RWPE1 (cell line): Measurements from ENCODE around the gene CALHM6.

Source experiments
- CTCF ChIA-PET: fragments of 350-600 bp; sonication (Branson Sonifier 250); formaldehyde crosslinking; extraction: SDS; loops from one replicate; lab custom pipeline; 2021; lab: Yijun Ruan, JAX
- POLR2A ChIA-PET: fragments of 400-600 bp; formaldehyde crosslinking; extraction: SDS; loops from one replicate; lab custom pipeline; 2020; ENCODE audit warnings: antibody characterized with exemption; ENCODE audit not compliant: low non-redundant PET; lab: Yijun Ruan, JAX
- DNase-seq: peaks from one replicate; pipeline ENCODE4 v3.0.0; 2012; ENCODE audit warnings: low spot score
- H3K27ac ChIP-seq: fragments of 450-650 bp; 2 replicates; pipeline ENCODE4 v1.5.1; 2017
- TF ChIP-seq, protein P1 (sequence below): fragments of 450-650 bp; conservative IDR thresholded peaks from 2 replicates; pipeline ENCODE4 v1.5.1; 2017; ENCODE audit warnings: low read depth, mild to moderate bottlenecking

CALHM6 gene

DNA sequence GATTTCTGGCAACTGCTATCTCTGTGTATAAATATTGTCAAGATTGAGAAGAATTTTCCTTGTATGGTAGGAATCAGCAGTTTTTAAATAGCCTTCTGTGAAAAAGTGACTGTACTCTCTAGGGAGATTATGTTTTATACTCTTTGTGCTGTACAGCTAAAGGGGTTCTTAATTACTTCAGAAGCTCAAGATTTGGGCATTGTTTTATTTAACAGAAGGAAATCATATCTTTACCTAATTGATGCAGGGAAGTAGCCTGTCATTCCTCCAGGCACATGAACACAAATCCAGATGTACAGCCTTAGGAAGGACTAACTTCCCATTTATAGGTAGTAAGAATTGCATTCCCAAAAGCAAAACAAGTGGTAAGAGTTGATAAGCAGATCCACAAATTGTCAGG, 51.6 kb downstream of the CALHM6 start:
- no peak overlapping the region for H3K27ac ChIP-seq
- TF ChIP-seq, protein P1, sequence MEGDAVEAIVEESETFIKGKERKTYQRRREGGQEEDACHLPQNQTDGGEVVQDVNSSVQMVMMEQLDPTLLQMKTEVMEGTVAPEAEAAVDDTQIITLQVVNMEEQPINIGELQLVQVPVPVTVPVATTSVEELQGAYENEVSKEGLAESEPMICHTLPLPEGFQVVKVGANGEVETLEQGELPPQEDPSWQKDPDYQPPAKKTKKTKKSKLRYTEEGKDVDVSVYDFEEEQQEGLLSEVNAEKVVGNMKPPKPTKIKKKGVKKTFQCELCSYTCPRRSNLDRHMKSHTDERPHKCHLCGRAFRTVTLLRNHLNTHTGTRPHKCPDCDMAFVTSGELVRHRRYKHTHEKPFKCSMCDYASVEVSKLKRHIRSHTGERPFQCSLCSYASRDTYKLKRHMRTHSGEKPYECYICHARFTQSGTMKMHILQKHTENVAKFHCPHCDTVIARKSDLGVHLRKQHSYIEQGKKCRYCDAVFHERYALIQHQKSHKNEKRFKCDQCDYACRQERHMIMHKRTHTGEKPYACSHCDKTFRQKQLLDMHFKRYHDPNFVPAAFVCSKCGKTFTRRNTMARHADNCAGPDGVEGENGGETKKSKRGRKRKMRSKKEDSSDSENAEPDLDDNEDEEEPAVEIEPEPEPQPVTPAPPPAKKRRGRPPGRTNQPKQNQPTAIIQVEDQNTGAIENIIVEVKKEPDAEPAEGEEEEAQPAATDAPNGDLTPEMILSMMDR: no peak
- CTCF ChIA-PET: interaction anchor here (0.6 kb wide), 1 partner anchor 11 kb away, joined by 3 read pairs; no protein-coding TSS in a partner anchor
- POLR2A ChIA-PET: no interaction called here
- no peak for DNase-seq
